Upper lobe of right lung (tissue), 1 donor: ENCODE measurements around the gene LRP1B. TPM values are rescaled to one million over a fixed set of nuclear protein-coding genes. Genes with fewer than 3 reads are reported as not detected.

Source experiments
- ATAC-seq: fragments of 200-7000 bp; cut with Tn5 transposase; one replicate; pipeline ENCODE4 v1.9.1; 2020; ENCODE audit warnings: mild to moderate bottlenecking, moderate library complexity
- DNase-seq: peaks from one replicate; pipeline ENCODE4 v3.0.0-alpha.2; 2020
- H3K27ac ChIP-seq: fragments of 200-600 bp; one replicate; pipeline ENCODE4 v1.8.0; 2022
- H3K27me3 ChIP-seq: fragments of 200-600 bp; one replicate; pipeline ENCODE4 v1.8.0; 2022; ENCODE audit warnings: mild to moderate bottlenecking
- H3K36me3 ChIP-seq: fragments of 200-600 bp; one replicate; pipeline ENCODE4 v1.8.0; 2022
- H3K4me1 ChIP-seq: fragments of 200-600 bp; one replicate; pipeline ENCODE4 v1.8.0; 2022
- H3K4me3 ChIP-seq: fragments of 200-600 bp; one replicate; pipeline ENCODE4 v1.8.0; 2022; ENCODE audit warnings: mild to moderate bottlenecking
- H3K9me3 ChIP-seq: fragments of 200-600 bp; one replicate; pipeline ENCODE4 v1.8.0; 2022
- intact Hi-C: fragments of 100-400 bp; cut with DNase I; formaldehyde crosslinking; loops from one replicate; pipeline ENCODE4 v1.11.0; 2022
- total RNA-seq: library from RNA; stranded (reverse); fragmentation: NEBNext Ultra II Directional; extraction: Animal tissue kit (Norgen Biotek cat#: 25700); gene quantifications from one replicate; pipeline ENCODE4 v1.2.1, GENCODE V29; 2021
- TF ChIP-seq, protein P1 (sequence below): fragments of 200-600 bp; IDR thresholded peaks from one replicate; pipeline ENCODE4 v1.8.0; 2022; ENCODE audit warnings: antibody characterized with exemption
- donor health status: DM: no; HTN: yes; CAD: no; lungs with severe emphysema.

LRP1B gene
- total RNA-seq, 1 donor from 2014 or later = 0.12 TPM

DNA sequence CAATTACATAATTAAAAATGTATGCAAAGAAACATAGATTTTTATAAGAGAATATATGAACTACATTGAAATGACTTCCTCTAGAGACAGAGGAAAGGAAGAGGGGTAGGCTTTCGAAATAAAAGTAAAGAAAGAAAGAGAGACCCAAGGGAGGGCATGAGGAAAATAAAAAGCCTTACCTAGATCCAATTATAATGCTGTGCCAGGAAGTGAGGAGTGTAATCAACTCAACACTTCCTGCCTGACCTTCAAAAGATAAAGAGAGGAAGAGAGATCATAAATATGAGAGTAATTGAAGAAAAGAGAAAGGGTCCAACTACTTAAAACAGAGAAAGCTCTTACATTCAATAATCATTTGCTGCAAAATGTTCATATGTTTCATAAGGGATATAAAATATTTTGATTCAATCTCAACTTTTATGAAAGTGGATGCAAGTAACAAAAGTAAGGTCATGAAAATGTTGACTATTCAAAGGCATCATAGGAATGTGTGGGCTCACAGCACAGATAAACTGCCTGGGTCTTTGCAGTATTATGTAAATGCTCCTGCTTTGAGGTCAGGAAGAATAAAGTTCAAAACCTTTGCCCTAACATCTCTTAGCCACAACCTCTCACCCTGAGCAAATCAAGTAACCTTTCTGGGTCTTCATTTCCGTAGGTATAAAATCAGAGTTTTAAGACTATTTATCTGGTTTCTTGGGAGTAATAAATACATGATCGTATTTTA is 1237.7 kb downstream of the LRP1B start:
- TF ChIP-seq, protein P1, sequence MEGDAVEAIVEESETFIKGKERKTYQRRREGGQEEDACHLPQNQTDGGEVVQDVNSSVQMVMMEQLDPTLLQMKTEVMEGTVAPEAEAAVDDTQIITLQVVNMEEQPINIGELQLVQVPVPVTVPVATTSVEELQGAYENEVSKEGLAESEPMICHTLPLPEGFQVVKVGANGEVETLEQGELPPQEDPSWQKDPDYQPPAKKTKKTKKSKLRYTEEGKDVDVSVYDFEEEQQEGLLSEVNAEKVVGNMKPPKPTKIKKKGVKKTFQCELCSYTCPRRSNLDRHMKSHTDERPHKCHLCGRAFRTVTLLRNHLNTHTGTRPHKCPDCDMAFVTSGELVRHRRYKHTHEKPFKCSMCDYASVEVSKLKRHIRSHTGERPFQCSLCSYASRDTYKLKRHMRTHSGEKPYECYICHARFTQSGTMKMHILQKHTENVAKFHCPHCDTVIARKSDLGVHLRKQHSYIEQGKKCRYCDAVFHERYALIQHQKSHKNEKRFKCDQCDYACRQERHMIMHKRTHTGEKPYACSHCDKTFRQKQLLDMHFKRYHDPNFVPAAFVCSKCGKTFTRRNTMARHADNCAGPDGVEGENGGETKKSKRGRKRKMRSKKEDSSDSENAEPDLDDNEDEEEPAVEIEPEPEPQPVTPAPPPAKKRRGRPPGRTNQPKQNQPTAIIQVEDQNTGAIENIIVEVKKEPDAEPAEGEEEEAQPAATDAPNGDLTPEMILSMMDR = no peak
- H3K36me3 ChIP-seq = no peaks in the 10 kb centered on the region
- H3K27me3 ChIP-seq = no peaks in the 10 kb centered on the region
- no peak for ATAC-seq
- DNase-seq = no peak
- H3K4me3 ChIP-seq = no peak overlapping the region
- intact Hi-C loops = no loop called here
- no peaks in the 10 kb centered on the region for H3K9me3 ChIP-seq
- no peak overlapping the region for H3K27ac ChIP-seq
- no peaks in the 10 kb centered on the region for H3K4me1 ChIP-seq

DNA sequence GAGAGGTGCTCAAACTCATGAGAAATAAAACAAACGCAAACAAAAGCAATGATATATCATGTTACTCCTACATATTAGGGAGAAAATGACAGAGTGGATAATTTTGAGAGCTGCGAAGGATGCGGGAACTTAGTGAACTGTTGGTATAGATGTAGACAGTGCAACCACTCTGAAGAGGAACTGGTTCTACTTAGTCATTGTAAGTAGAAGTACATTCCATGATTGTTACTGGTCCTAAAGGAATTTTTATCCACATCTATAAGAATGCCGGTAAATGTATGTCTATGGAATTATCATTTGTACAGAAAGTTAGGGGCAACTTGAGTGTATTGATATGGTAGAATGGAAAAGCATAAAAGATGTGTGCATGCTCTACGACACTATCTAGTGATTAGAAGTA is 1238.4 kb downstream of the LRP1B start:
- Histone ChIP-seq H3K27ac (no peak overlapping the region), H3K4me3 (no peak overlapping the region), H3K4me1 (no peaks in the 10 kb centered on the region), H3K9me3 (no peaks in the 10 kb centered on the region), H3K36me3 (no peaks in the 10 kb centered on the region), H3K27me3 (no peaks in the 10 kb centered on the region)
- intact Hi-C loops = no loop called here
- ATAC-seq (no peak), DNase-seq (no peak)
- TF ChIP-seq, protein P1 = no peak

DNA sequence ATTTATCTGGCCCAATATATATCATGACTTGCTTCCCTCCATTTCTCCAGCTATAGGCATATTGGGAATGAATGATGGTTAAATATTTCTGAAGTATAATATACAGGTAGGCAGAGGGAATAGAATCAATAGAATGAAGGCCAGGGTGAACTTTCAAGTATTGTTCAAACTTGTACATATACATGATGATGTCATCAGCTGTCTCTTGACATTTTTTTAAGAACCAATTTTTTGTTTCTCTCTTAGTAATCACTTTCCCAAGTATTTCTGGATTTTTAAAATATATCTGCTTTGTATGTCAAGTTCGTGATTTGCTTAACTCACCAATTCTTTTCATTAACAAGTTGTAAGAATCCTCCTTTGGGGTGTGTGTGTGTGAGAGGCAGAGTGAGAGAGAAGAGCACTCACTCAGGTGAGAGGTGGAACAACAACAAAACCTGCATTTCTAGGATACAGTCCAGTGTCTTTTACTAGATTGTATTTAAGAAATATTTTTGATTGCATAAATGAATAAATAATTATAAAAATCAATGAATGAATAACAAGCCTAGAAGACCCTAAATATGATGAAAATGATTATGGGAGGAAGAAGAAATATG is 1239.1 kb downstream of the LRP1B start:
- DNase-seq = no peak
- no peak for ATAC-seq
- Histone ChIP-seq H3K4me1 (no peaks in the 10 kb centered on the region), H3K27me3 (no peaks in the 10 kb centered on the region), H3K4me3 (no peak overlapping the region), H3K36me3 (no peaks in the 10 kb centered on the region), H3K9me3 (no peaks in the 10 kb centered on the region), H3K27ac (no peak overlapping the region)
- TF ChIP-seq, protein P1 = no peak
- intact Hi-C loops = no loop called here

DNA sequence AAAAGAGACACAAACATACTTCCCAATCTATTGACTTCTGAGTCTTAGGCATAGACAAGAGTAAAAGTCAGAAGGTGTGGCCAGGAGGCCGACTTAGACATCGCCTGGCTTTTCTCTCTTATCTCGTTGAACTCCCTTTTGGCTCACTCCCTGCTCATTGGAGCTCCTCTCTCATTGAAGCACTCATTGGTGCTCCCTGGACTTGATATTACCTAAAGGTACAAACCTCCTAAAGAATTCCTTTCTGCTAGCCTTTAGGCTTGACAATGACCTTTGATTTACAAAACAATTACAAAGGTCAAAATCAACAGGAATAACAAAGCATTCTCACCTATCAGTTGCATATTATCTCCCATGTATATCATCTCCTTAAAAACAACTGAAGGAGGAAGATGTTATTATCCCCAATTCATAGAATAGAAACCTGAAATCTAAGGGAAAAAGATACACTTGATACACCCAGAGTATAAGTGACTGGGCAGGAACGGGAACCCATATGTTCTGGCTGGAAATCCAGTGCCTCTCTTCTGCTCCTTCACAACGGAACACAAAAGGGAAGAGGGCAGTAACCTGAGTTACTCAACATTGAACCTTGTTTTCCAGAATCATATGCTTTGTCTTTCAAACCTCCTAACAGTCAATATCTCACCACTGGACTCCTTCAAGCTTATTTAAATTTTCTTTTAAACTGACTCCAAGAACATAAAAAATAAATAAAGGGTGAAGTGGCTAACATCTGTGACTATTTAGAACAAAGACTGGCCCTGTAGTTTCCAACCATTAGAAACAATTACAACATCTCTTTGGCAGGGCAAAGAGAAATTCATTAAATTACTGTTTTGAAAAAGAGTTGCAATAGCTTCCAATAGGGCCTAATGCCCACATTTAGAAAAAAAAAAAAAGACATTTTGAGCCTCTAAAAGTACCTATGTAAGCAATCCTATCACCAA is 1247.9 kb downstream of the LRP1B start:
- Histone ChIP-seq H3K27ac (no peak overlapping the region), H3K36me3 (no peaks in the 10 kb centered on the region), H3K27me3 (no peaks in the 10 kb centered on the region), H3K4me1 (no peaks in the 10 kb centered on the region), H3K9me3 (no peaks in the 10 kb centered on the region), H3K4me3 (no peak overlapping the region)
- DNase-seq = no peak
- intact Hi-C loops = no loop called here
- ATAC-seq = no peak
- TF ChIP-seq, protein P1 = no peak

DNA sequence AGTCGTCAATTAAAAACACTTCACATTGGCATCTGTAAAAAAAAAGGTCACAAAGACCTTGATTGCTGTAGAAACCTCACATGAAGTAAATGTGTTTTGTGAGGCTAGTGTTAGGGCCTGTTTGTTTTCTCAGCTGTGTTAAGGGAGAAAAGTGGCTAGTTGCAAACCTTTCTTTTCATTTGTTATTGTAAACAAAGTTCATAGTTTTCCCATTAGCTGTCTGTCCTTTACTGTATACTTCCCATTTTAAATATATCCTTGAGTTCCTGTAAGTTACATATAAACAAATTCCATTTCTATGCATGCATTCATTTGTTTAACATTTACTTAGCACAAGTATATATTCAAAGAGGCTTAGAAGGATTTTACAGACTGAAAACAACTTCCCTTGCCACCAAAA is 1250.2 kb downstream of the LRP1B start:
- no peak for DNase-seq
- Histone ChIP-seq H3K36me3 (no peaks in the 10 kb centered on the region), H3K27me3 (no peaks in the 10 kb centered on the region), H3K9me3 (no peaks in the 10 kb centered on the region), H3K4me1 (no peaks in the 10 kb centered on the region), H3K4me3 (no peak overlapping the region), H3K27ac (no peak overlapping the region)
- no peak for ATAC-seq
- intact Hi-C loops = no loop called here
- TF ChIP-seq, protein P1 = no peak
